ENCODE results near the gene RPN2. TPM values are rescaled to one million over a fixed set of nuclear protein-coding genes. Genes with fewer than 3 reads are reported as not detected.

The RPN2 gene
- polyA plus RNA-seq, 1 donor (not counting 4 experiments of a cell fraction or from before 2014, with no cell fraction given): 220 TPM

- Histone ChIP-seq H3K9me3 (ENCODE audit: control insufficient read depth, low read depth, low read length) (no peaks in the 10 kb centered on the region), H3K27ac (ENCODE audit: control insufficient read depth, insufficient read depth, low read length) (no peak overlapping the region), H3K9ac (ENCODE audit: control insufficient read depth, extremely low read depth, insufficient read depth, low read length) (no peak overlapping the region), H3K27me3 (ENCODE audit: control insufficient read depth, extremely low read depth, insufficient read depth, low read length) (peaks cover 11% of the 10 kb centered on the region), H3K79me2 (ENCODE audit: control insufficient read depth, insufficient read depth, low read length) (no peaks in the 10 kb centered on the region), H3K9me1 (ENCODE audit: control insufficient read depth, extremely low read depth, insufficient read depth, low read length) (no peaks in the 10 kb centered on the region), H3K4me1 (ENCODE audit: control insufficient read depth, extremely low read depth, insufficient read depth, low read length) (no peaks in the 10 kb centered on the region), H3K4me3 (ENCODE audit: control insufficient read depth in 2 of 3, extremely low read depth in 1 of 3, insufficient read depth in 2 of 3, low read depth in 1 of 3, low read length in 3 of 3) (no peak overlapping the region), H2AFZ (ENCODE audit: control insufficient read depth, low read length) (no peak overlapping the region), H3K4me2 (ENCODE audit: control insufficient read depth, extremely low read depth, insufficient read depth, low read depth, low read length) (no peak overlapping the region), H4K20me1 (ENCODE audit: control insufficient read depth, extremely low read depth, insufficient read depth, low read length) (no peaks in the 10 kb centered on the region), H3K36me3 (ENCODE audit: control insufficient read depth in 2 of 2, extremely low read depth in 1 of 2, insufficient read depth in 2 of 2, low read length in 2 of 2) (no peaks in the 10 kb centered on the region)
- FAIRE-seq (no peak), DNase-seq (ENCODE audit: low read depth, low spot score) (no peak)
- TF ChIP-seq EZH2 (IDR thresholded peaks at IDR 0.05; ENCODE audit: low read length) (no peak), CTCF (optimal IDR thresholded peaks at IDR 0.05 in 1 of 3, IDR thresholded peaks at IDR 0.05 in 1 of 3, conservative IDR thresholded peaks at IDR 0.05 in 1 of 3; ENCODE audit: extremely low read depth in 1 of 3, insufficient read depth in 2 of 3, low read length in 3 of 3) (no peak)
- dilution Hi-C loops (cut with MboI; ENCODE audit: extremely low pct_ligation_motif_present, low sequenced_read_pairs): no loop called here
Observed at GRCh38 chr20:37165031-37165430, 14.1 kb upstream of the RPN2 start.

- H3K27ac ChIP-seq (ENCODE audit: control insufficient read depth, insufficient read depth, low read length): no peak overlapping the region
- H4K20me1 ChIP-seq (ENCODE audit: control insufficient read depth, extremely low read depth, insufficient read depth, low read length): no peaks in the 10 kb centered on the region
- H3K9me3 ChIP-seq (ENCODE audit: control insufficient read depth, low read depth, low read length): no peaks in the 10 kb centered on the region
- H3K79me2 ChIP-seq (ENCODE audit: control insufficient read depth, insufficient read depth, low read length): no peaks in the 10 kb centered on the region
- no peaks in the 10 kb centered on the region for H3K9me1 ChIP-seq (ENCODE audit: control insufficient read depth, extremely low read depth, insufficient read depth, low read length)
- no peak for TF ChIP-seq EZH2 (IDR thresholded peaks at IDR 0.05; ENCODE audit: low read length)
- TF ChIP-seq CTCF (optimal IDR thresholded peaks at IDR 0.05 in 1 of 3, IDR thresholded peaks at IDR 0.05 in 1 of 3, conservative IDR thresholded peaks at IDR 0.05 in 1 of 3; ENCODE audit: extremely low read depth in 1 of 3, insufficient read depth in 2 of 3, low read length in 3 of 3): no peak
- H3K9ac ChIP-seq (ENCODE audit: control insufficient read depth, extremely low read depth, insufficient read depth, low read length): no peak overlapping the region
- H3K36me3 ChIP-seq (ENCODE audit: control insufficient read depth in 2 of 2, extremely low read depth in 1 of 2, insufficient read depth in 2 of 2, low read length in 2 of 2): no peaks in the 10 kb centered on the region
- DNase-seq (ENCODE audit: low read depth, low spot score): no peak
- no peak for FAIRE-seq
- peaks cover 2% of the 10 kb centered on the region for H3K27me3 ChIP-seq (ENCODE audit: control insufficient read depth, extremely low read depth, insufficient read depth, low read length)
- H3K4me2 ChIP-seq (ENCODE audit: control insufficient read depth, extremely low read depth, insufficient read depth, low read depth, low read length): no peak overlapping the region
- no peak overlapping the region for H2AFZ ChIP-seq (ENCODE audit: control insufficient read depth, low read length)
- H3K4me3 ChIP-seq (ENCODE audit: control insufficient read depth in 2 of 3, extremely low read depth in 1 of 3, insufficient read depth in 2 of 3, low read depth in 1 of 3, low read length in 3 of 3): no peak overlapping the region
- dilution Hi-C loops (cut with MboI; ENCODE audit: extremely low pct_ligation_motif_present, low sequenced_read_pairs): no loop called here
- H3K4me1 ChIP-seq (ENCODE audit: control insufficient read depth, extremely low read depth, insufficient read depth, low read length): no peaks in the 10 kb centered on the region
Observed at GRCh38 chr20:37166867-37167266, 12.3 kb upstream of the RPN2 start.

Data from keratinocyte (primary cell).